Tibial artery (tissue), 4 donors: ENCODE results near the gene LPGAT1.

Experiments used
- DNase-seq, 2 donors: peaks; one replicate each; pipeline ENCODE4 v3.0.0-alpha.2; 2019
- H3K27ac ChIP-seq, 2 donors: fragments of 200-600 bp; sonication (generic) in 1 of 2; 1 replicate in 1 of 2; 2 replicates in 1 of 2; pipeline ENCODE4 v1.5.1; 2018 to 2019; ENCODE audit warnings: mild to moderate bottlenecking in 1 of 2
- H3K27me3 ChIP-seq, 2 donors: fragments of 200-600 bp; sonication (generic) in 1 of 2; one replicate each; pipeline versions ENCODE4 v1.5.1 to v1.6.0; 2016 to 2019
- H3K36me3 ChIP-seq, 3 donors: fragments of 200-600 bp; sonication (generic) in 2 of 3; one replicate each; pipeline ENCODE4 v1.5.1; 2016 to 2019; ENCODE audit warnings: mild to moderate bottlenecking in 2 of 3
- H3K4me1 ChIP-seq, 4 donors: fragments of 200-600 bp; sonication (generic) in 2 of 4; 1 replicate in 3 of 4; 2 replicates in 1 of 4; pipeline ENCODE4 v1.5.1; 2016 to 2019
- H3K4me3 ChIP-seq, 2 donors: fragments of 200-600 bp; sonication (generic) in 1 of 2; 1 replicate in 1 of 2; 2 replicates in 1 of 2; pipeline ENCODE4 v1.5.1; 2018 to 2019; ENCODE audit warnings: mild to moderate bottlenecking in 2 of 2
- H3K9me3 ChIP-seq, 3 donors: fragments of 200-600 bp; sonication (generic) in 1 of 3; one replicate each; pipeline ENCODE4 v1.5.1; 2016 to 2019
- CTCF ChIP-seq, 2 experiments: fragments of 200-600 bp in 1 of 2; fragments of 450-650 bp in 1 of 2; IDR thresholded peaks; one replicate each; pipeline ENCODE4 v1.5.1; 2017 to 2019; ENCODE audit warnings: antibody characterized with exemption in 2 of 2, mild to moderate bottlenecking in 1 of 2, moderate library complexity in 1 of 2
- intact Hi-C: fragments of 100-400 bp; cut with DNase I; formaldehyde crosslinking; loops from one replicate; pipeline ENCODE4 v1.15.0; 2023; ENCODE audit warnings: low total_unique reads

LPGAT1 gene

GRCh38 chr1:211751438-211751837 lies 79.1 kb downstream of the LPGAT1 start:
- TF ChIP-seq CTCF (IDR thresholded peaks at IDR 0.05), result no peak
- Histone ChIP-seq H3K4me1 (no peaks in the 10 kb centered on the region), H3K4me3 (no peak overlapping the region), H3K9me3 (no peaks in the 10 kb centered on the region), H3K36me3 (peaks cover 23 to 37% (median 35%) of the 10 kb centered on the region in 3 donors), H3K27me3 (no peaks in the 10 kb centered on the region), H3K27ac (no peak overlapping the region)
- intact Hi-C loops, result no loop called here
- no peak for DNase-seq

GRCh38 chr1:211750599-211750998 lies 80.0 kb downstream of the LPGAT1 start:
- no peak for TF ChIP-seq CTCF (IDR thresholded peaks at IDR 0.05)
- no peak overlapping the region for H3K4me3 ChIP-seq
- DNase-seq, result no peak
- H3K4me1 ChIP-seq, result no peaks in the 10 kb centered on the region
- peaks cover 23 to 42% (median 37%) of the 10 kb centered on the region in 3 donors for H3K36me3 ChIP-seq
- intact Hi-C loops, result no loop called here
- H3K9me3 ChIP-seq, result no peaks in the 10 kb centered on the region
- H3K27ac ChIP-seq, result no peak overlapping the region
- H3K27me3 ChIP-seq, result no peaks in the 10 kb centered on the region

- H3K27me3 ChIP-seq, result no peaks in the 10 kb centered on the region
- intact Hi-C loops, result no loop called here
- H3K4me3 ChIP-seq, result no peak overlapping the region
- H3K9me3 ChIP-seq, result no peaks in the 10 kb centered on the region
- H3K36me3 ChIP-seq, result peaks cover 23 to 42% (median 37%) of the 10 kb centered on the region in 3 donors
- DNase-seq, result no peak
- no peak for TF ChIP-seq CTCF (IDR thresholded peaks at IDR 0.05)
- H3K27ac ChIP-seq, result no peak overlapping the region
- H3K4me1 ChIP-seq, result no peaks in the 10 kb centered on the region
Observed at GRCh38 chr1:211749251-211749650, 81.3 kb downstream of the LPGAT1 start.

GRCh38 chr1:211748810-211749209 lies 81.8 kb downstream of the LPGAT1 start:
- intact Hi-C loops, result no loop called here
- Histone ChIP-seq H3K27me3 (no peaks in the 10 kb centered on the region), H3K4me3 (no peak overlapping the region), H3K36me3 (peaks cover 23 to 42% (median 37%) of the 10 kb centered on the region in 3 donors), H3K4me1 (no peaks in the 10 kb centered on the region), H3K9me3 (no peaks in the 10 kb centered on the region), H3K27ac (no peak overlapping the region)
- no peak for TF ChIP-seq CTCF (IDR thresholded peaks at IDR 0.05)
- no peak for DNase-seq

- peaks cover 4 to 15% (median 7%) of the 10 kb centered on the region in 3 donors for H3K36me3 ChIP-seq
- intact Hi-C loops, result no loop called here
- no peak for TF ChIP-seq CTCF (IDR thresholded peaks at IDR 0.05)
- H3K9me3 ChIP-seq, result no peaks in the 10 kb centered on the region
- no peak overlapping the region for H3K4me3 ChIP-seq
- H3K4me1 ChIP-seq, result no peaks in the 10 kb centered on the region
- no peaks in the 10 kb centered on the region for H3K27me3 ChIP-seq
- H3K27ac ChIP-seq, result no peak overlapping the region
- no peak for DNase-seq
Observed at GRCh38 chr1:211742889-211743529, 87.6 kb downstream of the LPGAT1 start.

- no peaks in the 10 kb centered on the region for H3K9me3 ChIP-seq
- intact Hi-C loops, result no loop called here
- no peak overlapping the region for H3K27ac ChIP-seq
- no peak for DNase-seq
- H3K4me3 ChIP-seq, result no peak overlapping the region
- no peak for TF ChIP-seq CTCF (IDR thresholded peaks at IDR 0.05)
- peaks cover 0 to 9% (median 0%) of the 10 kb centered on the region in 3 donors for H3K36me3 ChIP-seq
- H3K27me3 ChIP-seq, result no peaks in the 10 kb centered on the region
- H3K4me1 ChIP-seq, result no peaks in the 10 kb centered on the region
Observed at GRCh38 chr1:211742272-211742671, 88.3 kb downstream of the LPGAT1 start.
